Prostate gland (tissue), 2 donors: ENCODE results near the gene ZNF549. TPM values are rescaled to one million over a fixed set of nuclear protein-coding genes. Genes with fewer than 3 reads are reported as not detected.

Experiments used
- DNase-seq: peaks from one replicate; pipeline ENCODE4 v3.0.0-alpha.2; 2019; ENCODE audit warnings: low spot score
- H3K27ac ChIP-seq, 2 donors: fragments of 200-600 bp; sonication (generic); 2 replicates each; pipeline ENCODE4 v1.5.1; 2017 to 2019
- H3K27me3 ChIP-seq: fragments of 200-600 bp; sonication (generic); replicated peaks from 2 replicates; pipeline ENCODE4 v1.5.1; 2019; ENCODE audit not compliant: insufficient read depth
- H3K36me3 ChIP-seq, 2 donors: fragments of 200-600 bp; sonication (generic); 1 replicate in 1 of 2; 2 replicates in 1 of 2; pipeline versions ENCODE4 v1.5.1 to v1.8.1; 2017 to 2019
- H3K4me1 ChIP-seq: fragments of 200-600 bp; sonication (generic); replicated peaks from 2 replicates; pipeline ENCODE4 v1.5.1; 2019
- H3K4me3 ChIP-seq, 2 donors: fragments of 200-600 bp; sonication (generic); 2 replicates each; pipeline ENCODE4 v1.5.1; 2017 to 2019
- H3K9me3 ChIP-seq: fragments of 200-600 bp; sonication (generic); 2 replicates; pipeline ENCODE4 v1.5.1; 2017
- POLR2A ChIP-seq: fragments of 450-650 bp; IDR thresholded peaks from one replicate; pipeline ENCODE4 v1.6.1; 2016; ENCODE audit warnings: antibody characterized with exemption, mild to moderate bottlenecking
- POLR2AphosphoS5 ChIP-seq: sonication (generic); formaldehyde crosslinking; IDR thresholded peaks from one replicate; pipeline ENCODE4 v1.6.1; 2017; ENCODE audit warnings: antibody characterized with exemption
- WGBS: methylation state at CpG from one replicate; pipeline ENCODE4 v1.1.5; 2018; 5-methylcytosine and 5-hydroxymethylcytosine counted together
- intact Hi-C: fragments of 100-400 bp; cut with DNase I; formaldehyde crosslinking; loops from one replicate; pipeline ENCODE4 v1.14.2; 2022
- total RNA-seq, 2 donors: library from RNA; depleted of rRNA; stranded (reverse); fragments of >200 nt; gene quantifications; one replicate each; pipeline ENCODE4 v1.1.0, GENCODE V29; 2016
- TF ChIP-seq, protein P1 (sequence below), 4 experiments: fragments of 200-600 bp in 2 of 4; fragments of 450-650 bp in 2 of 4; sonication (generic) in 2 of 4; IDR thresholded peaks; 1 replicate in 3 of 4; 2 replicates in 1 of 4; pipeline ENCODE4 v1.5.1; 2016 to 2019; ENCODE audit warnings: antibody characterized with exemption in 4 of 4, mild to moderate bottlenecking in 2 of 4, moderate library complexity in 2 of 4

Gene ZNF549
- total RNA-seq, 2 donors from 2014 or later, result 7.4 to 11.7 TPM

DNA sequence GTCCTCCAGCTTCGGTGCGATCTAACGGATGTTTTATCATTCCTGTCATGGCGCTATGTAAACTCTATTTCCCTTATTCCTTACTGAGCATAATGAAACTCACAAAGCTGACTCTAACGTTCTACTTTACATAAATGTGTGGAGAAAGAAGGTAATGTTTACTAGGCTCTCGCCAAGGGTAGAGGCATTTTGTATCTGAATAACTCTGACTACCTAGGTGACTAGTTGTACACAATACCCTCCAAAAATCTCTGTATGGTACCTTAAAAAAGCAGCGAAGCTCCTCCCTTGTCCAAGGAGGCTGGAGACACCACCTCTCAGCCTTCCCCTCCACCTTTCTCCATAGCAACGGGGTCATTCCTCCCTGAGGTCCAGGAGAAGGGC, 72.2 kb downstream of the ZNF549 start:
- Histone ChIP-seq H3K9me3 (no peaks in the 10 kb centered on the region), H3K27ac (no peak overlapping the region), H3K36me3 (no peaks in the 10 kb centered on the region), H3K27me3 (no peaks in the 10 kb centered on the region), H3K4me3 (peak overlapping the region; percentile 59 to 75), H3K4me1 (peaks cover 5% of the 10 kb centered on the region)
- 55% methylated on average over 8 of the region's 8 CpGs for WGBS
- no peak for DNase-seq
- TF ChIP-seq POLR2A (no peak), POLR2AphosphoS5 (no peak)
- TF ChIP-seq, protein P1, sequence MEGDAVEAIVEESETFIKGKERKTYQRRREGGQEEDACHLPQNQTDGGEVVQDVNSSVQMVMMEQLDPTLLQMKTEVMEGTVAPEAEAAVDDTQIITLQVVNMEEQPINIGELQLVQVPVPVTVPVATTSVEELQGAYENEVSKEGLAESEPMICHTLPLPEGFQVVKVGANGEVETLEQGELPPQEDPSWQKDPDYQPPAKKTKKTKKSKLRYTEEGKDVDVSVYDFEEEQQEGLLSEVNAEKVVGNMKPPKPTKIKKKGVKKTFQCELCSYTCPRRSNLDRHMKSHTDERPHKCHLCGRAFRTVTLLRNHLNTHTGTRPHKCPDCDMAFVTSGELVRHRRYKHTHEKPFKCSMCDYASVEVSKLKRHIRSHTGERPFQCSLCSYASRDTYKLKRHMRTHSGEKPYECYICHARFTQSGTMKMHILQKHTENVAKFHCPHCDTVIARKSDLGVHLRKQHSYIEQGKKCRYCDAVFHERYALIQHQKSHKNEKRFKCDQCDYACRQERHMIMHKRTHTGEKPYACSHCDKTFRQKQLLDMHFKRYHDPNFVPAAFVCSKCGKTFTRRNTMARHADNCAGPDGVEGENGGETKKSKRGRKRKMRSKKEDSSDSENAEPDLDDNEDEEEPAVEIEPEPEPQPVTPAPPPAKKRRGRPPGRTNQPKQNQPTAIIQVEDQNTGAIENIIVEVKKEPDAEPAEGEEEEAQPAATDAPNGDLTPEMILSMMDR (IDR thresholded peaks at IDR 0.05), result no peak
- intact Hi-C loops, result no loop called here

DNA sequence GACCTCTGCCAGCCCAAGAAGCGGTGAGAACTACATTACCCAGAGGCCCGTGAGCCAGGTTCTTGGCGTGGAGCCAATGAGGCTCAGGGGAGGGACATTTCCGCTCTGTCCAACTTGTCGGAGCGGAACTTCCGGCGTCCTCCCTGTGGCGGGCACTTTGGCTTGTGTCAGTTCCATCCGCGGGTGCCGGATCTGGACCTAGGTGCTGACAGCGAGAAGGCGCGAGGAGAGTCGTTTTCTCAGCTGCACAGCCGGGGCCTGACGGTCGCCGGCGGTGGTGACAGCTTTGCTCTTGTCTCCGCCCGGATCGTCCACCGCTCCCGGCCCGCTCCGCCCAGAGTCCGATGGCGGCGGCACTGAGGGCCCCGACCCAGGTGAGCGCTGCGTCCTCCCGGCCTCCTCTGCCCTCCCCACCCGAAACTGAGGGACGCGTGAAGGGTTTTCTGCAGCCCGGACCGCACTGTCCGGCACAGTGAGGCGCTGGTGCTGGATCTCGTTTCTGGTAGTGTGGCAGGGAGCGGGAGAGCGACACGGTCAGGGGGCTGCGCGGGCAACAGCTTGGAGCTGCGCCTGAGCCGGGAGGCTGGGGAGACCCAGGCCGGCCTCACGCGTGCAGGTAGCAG, 72.7 kb downstream of the ZNF549 start, which contains the start of gene ZNF530:
Gene ZNF530, plus strand, starts transcription at position 125 of the 623 bp plus-strand sequence. CDS start 4,461 bp downstream, outside the sequence.
- no peaks in the 10 kb centered on the region for H3K36me3 ChIP-seq
- peak; percentile 93 for DNase-seq
- peak within 1 kb of the TSS; percentile 59 to 75 for H3K4me3 ChIP-seq
- intact Hi-C loops, result no loop called here
- H3K27ac ChIP-seq, result no peak within 1 kb of the TSS
- peaks cover 5% of the 10 kb centered on the region for H3K4me1 ChIP-seq
- H3K27me3 ChIP-seq, result no peaks in the 10 kb centered on the region
- TF ChIP-seq POLR2AphosphoS5 (peak; percentile 96), POLR2A (peak; percentile 11)
- TF ChIP-seq, protein P1 (IDR thresholded peaks at IDR 0.05), result no peak
- H3K9me3 ChIP-seq, result no peaks in the 10 kb centered on the region
- under 1% methylated on average over 49 of the region's 53 CpGs for WGBS

DNA sequence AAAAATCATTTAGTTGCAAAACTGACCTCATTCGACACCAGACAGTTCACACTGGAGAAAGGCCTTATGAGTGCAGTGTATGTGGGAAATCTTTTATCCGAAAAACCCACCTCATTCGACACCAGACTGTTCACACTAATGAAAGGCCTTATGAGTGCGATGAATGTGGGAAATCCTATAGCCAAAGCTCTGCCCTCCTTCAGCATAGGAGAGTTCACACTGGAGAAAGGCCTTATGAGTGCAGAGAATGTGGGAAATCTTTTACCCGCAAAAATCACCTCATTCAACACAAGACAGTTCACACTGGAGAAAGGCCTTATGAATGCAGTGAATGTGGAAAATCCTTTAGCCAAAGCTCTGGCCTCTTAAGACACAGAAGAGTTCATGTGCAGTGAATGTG, 79.8 kb downstream of the ZNF549 start:
- DNase-seq, result no peak
- H3K4me1 ChIP-seq, result no peaks in the 10 kb centered on the region
- WGBS, result 98% methylated on average over 5 of the region's 5 CpGs
- H3K36me3 ChIP-seq, result peaks cover 0 to 10% of the 10 kb centered on the region in 2 donors
- no peaks in the 10 kb centered on the region for H3K27me3 ChIP-seq
- no peak for TF ChIP-seq POLR2AphosphoS5
- TF ChIP-seq, protein P1 (IDR thresholded peaks at IDR 0.05), result no peak
- no peak for TF ChIP-seq POLR2A
- H3K27ac ChIP-seq, result no peak overlapping the region
- no peak overlapping the region for H3K4me3 ChIP-seq
- no peaks in the 10 kb centered on the region for H3K9me3 ChIP-seq
- intact Hi-C loops, result no loop called here

Other genes with a start within 250 kb of the ZNF549 start
- 10 to 100 TPM; 56.3 to 68.4 TPM for gene ZNF460, start 246.9 kb upstream of the ZNF549 start, total RNA-seq
- gene ZNF543, start 206.9 kb upstream of the ZNF549 start, total RNA-seq, result 10 to 100 TPM; 10.8 to 15.3 TPM
- gene ZNF304, start 176.1 kb upstream of the ZNF549 start, total RNA-seq, result 10 to 100 TPM; 11.9 to 13.2 TPM
- 10 to 100 TPM; 14.0 to 24.7 TPM for gene TRAPPC2B, start 163.8 kb upstream of the ZNF549 start, total RNA-seq
- gene ZNF547, start 163.8 kb upstream of the ZNF549 start, total RNA-seq, result 1 to 10 TPM; 4.3 to 8.2 TPM
- 10 to 100 TPM; 20.4 to 27.4 TPM for gene ZNF548, start 137.5 kb upstream of the ZNF549 start, total RNA-seq
- 10 to 100 TPM; 10.8 to 14.5 TPM for gene ZNF17, start 116.2 kb upstream of the ZNF549 start, total RNA-seq
- 1 to 10 TPM; 5.5 to 8.6 TPM for gene ZNF749, start 92.0 kb upstream of the ZNF549 start, total RNA-seq
- 1 to 10 TPM in 1 of 2 donors, under 1 TPM in 1; 0.96 to 4.8 TPM for gene VN1R1, start 70.2 kb upstream of the ZNF549 start, total RNA-seq
- 10 to 100 TPM; 15.2 to 37.9 TPM for gene ZNF772, start 49.8 kb upstream of the ZNF549 start, total RNA-seq
- 10 to 100 TPM; 15.4 to 16.0 TPM for gene ZNF419, start 39.6 kb upstream of the ZNF549 start, total RNA-seq
- 10 to 100 TPM; 17.9 to 20.3 TPM for gene ZNF773, start 27.4 kb upstream of the ZNF549 start, total RNA-seq
- 10 to 100 TPM in 1 of 2 donors, 1 to 10 TPM in 1; 8.5 to 12.8 TPM for gene ZNF550, start 32.5 kb downstream of the ZNF549 start, total RNA-seq
- gene ZNF416, start 51.6 kb downstream of the ZNF549 start, total RNA-seq, result 1 to 10 TPM; 4.8 to 5.6 TPM
- gene ZIK1, start 56.8 kb downstream of the ZNF549 start, total RNA-seq, result 1 to 10 TPM; 5.3 to 8.5 TPM
- 1 to 10 TPM; 1.5 to 7.4 TPM for gene ZNF530, start 72.5 kb downstream of the ZNF549 start, total RNA-seq
- gene ZNF134, start 86.9 kb downstream of the ZNF549 start, total RNA-seq, result 10 to 100 TPM; 18.3 to 25.8 TPM
- 10 to 100 TPM in 1 of 2 donors, 1 to 10 TPM in 1; 8.9 to 23.3 TPM for gene ZNF211, start 105.8 kb downstream of the ZNF549 start, total RNA-seq
- gene ZSCAN4, start 141.6 kb downstream of the ZNF549 start, total RNA-seq, result not detected
- gene ZNF551, start 154.6 kb downstream of the ZNF549 start, total RNA-seq, result 10 to 100 TPM in 1 of 2 donors, 1 to 10 TPM in 1; 7.5 to 14.3 TPM
- gene ZNF154, start 181.8 kb downstream of the ZNF549 start, total RNA-seq, result 1 to 10 TPM; 2.7 to 5.6 TPM
- 1 to 10 TPM; 8.5 to 8.9 TPM for gene ZNF671, start 200.3 kb downstream of the ZNF549 start, total RNA-seq
- 10 to 100 TPM; 20.1 to 22.5 TPM for gene ZNF776, start 219.5 kb downstream of the ZNF549 start, total RNA-seq
- 10 to 100 TPM; 15.4 to 34.8 TPM for gene ZNF586, start 242.3 kb downstream of the ZNF549 start, total RNA-seq